GM13976 (cell line): ENCODE results near the gene PPP1R9A.

Experiments
- DNase-seq: peaks from one replicate; pipeline ENCODE4 v3.0.0; 2012; ENCODE audit warnings: low spot score
- in situ Hi-C: fragments of 300-500 bp; cut with MboI; formaldehyde crosslinking; loops from one replicate; pipeline ENCODE4 v1.12.0; 2022; ENCODE audit warnings: low sequenced_read_pairs, mixed read lengths, inconsistent platforms; ENCODE audit not compliant: unreplicated experiment
- TF ChIP-seq, protein P1 (sequence below): IDR thresholded peaks from 2 replicates; pipeline ENCODE4 v1.5.1; 2012; ENCODE audit warnings: borderline replicate concordance, mild to moderate bottlenecking; ENCODE audit not compliant: insufficient read depth; ENCODE audit errors: extremely low read depth, missing control alignments, control extremely low read depth

PPP1R9A gene

DNA sequence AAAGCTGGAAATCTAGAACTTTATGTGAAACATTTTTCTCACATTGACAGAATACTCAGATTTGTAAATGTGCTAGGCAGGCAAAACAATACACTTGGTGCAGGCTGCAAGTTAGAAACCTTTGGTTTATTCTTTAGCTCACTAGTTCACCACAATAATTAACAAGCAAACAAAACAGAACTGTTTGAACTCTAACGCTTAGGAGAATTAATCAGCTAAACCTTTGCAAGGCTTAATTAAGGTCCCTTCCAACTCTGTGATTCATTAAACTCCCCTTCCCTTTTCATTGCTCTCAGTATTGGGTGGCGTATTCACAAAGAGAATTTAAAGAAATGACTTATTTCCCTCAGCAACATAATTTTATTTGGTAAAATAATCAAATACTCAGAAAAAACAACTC lies 317.9 kb downstream of the PPP1R9A start:
- in situ Hi-C loops, result no loop called here
- TF ChIP-seq, protein P1, sequence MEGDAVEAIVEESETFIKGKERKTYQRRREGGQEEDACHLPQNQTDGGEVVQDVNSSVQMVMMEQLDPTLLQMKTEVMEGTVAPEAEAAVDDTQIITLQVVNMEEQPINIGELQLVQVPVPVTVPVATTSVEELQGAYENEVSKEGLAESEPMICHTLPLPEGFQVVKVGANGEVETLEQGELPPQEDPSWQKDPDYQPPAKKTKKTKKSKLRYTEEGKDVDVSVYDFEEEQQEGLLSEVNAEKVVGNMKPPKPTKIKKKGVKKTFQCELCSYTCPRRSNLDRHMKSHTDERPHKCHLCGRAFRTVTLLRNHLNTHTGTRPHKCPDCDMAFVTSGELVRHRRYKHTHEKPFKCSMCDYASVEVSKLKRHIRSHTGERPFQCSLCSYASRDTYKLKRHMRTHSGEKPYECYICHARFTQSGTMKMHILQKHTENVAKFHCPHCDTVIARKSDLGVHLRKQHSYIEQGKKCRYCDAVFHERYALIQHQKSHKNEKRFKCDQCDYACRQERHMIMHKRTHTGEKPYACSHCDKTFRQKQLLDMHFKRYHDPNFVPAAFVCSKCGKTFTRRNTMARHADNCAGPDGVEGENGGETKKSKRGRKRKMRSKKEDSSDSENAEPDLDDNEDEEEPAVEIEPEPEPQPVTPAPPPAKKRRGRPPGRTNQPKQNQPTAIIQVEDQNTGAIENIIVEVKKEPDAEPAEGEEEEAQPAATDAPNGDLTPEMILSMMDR, result no peak
- DNase-seq, result no peak

DNA sequence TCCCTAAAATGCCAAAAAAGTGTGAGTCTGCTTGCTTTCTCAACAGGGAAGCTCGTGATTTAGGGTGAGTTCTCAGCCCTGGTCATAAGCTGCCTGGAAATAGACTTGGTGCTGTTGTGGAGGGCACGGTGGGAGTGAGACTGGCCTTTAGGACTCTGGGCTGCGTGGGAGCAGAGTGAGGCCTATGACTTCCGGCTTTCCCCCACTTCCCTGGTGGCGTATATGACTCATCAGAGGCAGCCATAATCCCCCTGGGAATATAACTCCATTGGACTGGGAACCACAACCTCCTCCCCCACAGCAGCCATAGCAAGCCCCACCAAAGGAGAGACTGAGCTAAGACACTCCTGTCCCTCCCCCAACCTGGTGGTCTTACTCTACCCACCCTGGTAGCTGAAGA lies 321.9 kb downstream of the PPP1R9A start:
- DNase-seq, result no peak
- in situ Hi-C loops, result no loop called here
- TF ChIP-seq, protein P1, result no peak

DNA sequence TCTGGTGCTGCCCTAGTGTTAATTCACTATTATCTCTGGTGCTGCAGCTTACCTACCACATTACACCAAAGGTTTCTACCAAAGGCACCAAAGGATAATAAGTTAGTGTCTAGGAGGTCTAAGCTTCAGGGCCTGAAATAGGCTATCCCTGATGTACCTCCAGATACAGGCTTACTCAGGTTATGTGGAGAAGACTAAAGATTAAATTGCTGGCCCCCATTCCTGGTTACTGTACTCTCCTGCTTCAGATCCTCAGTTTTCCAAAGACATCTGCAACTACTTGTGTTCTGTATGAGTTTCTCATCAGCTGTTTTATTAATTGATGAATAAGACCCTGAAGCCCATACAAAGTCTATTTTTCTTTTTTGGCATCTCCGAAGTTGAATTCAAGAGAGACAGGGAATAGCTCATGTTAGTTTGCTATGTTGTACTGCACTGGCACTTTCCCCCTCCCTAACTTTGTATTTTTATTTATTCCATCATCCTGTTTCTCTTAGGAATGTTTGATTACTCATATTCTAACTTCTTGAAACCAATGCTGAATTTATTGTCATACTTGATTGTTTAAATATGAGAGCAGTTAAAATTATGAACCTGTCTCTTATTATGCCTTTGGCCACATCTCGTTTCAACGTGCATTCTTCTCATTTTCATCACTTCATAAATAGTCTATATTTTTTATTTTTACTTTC lies 331.0 kb downstream of the PPP1R9A start:
- TF ChIP-seq, protein P1, result no peak
- in situ Hi-C loops, result no loop called here
- no peak for DNase-seq

DNA sequence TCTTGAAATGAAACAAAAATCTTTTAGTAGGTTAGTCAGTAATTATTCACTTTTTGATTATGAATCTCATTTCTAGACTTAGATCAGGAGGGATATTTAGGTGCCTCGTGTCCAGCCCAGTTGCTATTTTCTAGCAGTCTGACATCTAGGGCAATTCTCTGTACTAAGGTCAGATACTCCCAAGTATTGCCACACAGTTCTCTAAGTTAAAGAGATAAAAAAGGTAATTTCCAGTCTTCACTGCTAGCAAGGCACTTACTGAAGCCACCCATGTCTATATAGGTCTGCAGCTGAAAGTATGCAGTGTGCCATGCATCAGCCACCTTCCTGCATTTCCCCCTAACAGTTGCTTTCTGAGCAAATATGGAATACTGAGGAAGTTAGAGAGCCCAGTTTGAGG lies 333.5 kb downstream of the PPP1R9A start:
- in situ Hi-C loops, result no loop called here
- TF ChIP-seq, protein P1, result no peak
- DNase-seq, result no peak

DNA sequence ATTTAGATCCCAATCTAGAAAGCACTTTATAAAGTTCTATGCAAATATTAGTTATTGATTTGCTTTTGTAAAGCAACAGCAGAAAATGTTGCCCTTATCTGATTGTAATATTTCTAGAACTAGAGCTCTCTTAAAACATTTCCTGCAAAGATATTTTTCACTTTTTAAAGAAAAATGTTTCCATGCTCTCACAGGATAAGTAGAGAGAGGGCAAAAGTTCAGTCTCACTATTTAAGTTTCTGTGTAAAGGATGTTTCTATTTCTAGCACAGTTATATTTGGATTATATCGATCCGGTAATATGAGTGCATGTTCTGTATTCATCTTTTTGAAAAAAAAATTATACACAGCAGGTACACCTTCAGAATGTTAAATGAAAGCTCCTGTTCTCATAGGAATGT lies 334.9 kb downstream of the PPP1R9A start:
- TF ChIP-seq, protein P1, result no peak
- in situ Hi-C loops, result no loop called here
- DNase-seq, result no peak

DNA sequence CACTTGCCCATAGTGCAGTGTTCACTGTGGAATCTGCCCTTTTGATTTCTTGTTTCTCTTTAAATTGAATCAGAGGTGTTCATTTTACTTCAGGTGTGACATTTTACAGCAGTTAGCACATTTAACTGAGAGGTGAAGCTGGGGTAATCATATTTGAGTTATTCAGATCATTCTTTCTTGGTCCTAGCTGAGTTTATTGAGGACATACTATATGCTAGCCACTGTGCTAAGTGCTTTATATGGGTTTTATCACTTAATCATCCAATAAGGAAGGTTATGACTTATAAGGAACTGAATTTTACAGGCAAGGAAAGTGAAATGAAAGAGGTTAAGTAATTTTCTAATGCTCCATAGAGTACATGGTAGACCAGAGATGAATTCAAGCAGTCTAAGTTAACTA lies 337.2 kb downstream of the PPP1R9A start:
- TF ChIP-seq, protein P1, result no peak
- in situ Hi-C loops, result no loop called here

More for the DNA sequence above, 337.2 kb downstream of the PPP1R9A start:
- DNase-seq, result no peak
